Measurements from ENCODE around the gene ZFYVE28. TPM values are rescaled to one million over a fixed set of nuclear protein-coding genes. Genes with fewer than 3 reads are reported as not detected.
A peak's percentile ranks its signal among the peaks of the same experiment; 100 is the strongest.

ZFYVE28 gene
- total and polyA plus RNA-seq, 7 donors: 1.7 to 7.7 (median 3.4) TPM

DNA sequence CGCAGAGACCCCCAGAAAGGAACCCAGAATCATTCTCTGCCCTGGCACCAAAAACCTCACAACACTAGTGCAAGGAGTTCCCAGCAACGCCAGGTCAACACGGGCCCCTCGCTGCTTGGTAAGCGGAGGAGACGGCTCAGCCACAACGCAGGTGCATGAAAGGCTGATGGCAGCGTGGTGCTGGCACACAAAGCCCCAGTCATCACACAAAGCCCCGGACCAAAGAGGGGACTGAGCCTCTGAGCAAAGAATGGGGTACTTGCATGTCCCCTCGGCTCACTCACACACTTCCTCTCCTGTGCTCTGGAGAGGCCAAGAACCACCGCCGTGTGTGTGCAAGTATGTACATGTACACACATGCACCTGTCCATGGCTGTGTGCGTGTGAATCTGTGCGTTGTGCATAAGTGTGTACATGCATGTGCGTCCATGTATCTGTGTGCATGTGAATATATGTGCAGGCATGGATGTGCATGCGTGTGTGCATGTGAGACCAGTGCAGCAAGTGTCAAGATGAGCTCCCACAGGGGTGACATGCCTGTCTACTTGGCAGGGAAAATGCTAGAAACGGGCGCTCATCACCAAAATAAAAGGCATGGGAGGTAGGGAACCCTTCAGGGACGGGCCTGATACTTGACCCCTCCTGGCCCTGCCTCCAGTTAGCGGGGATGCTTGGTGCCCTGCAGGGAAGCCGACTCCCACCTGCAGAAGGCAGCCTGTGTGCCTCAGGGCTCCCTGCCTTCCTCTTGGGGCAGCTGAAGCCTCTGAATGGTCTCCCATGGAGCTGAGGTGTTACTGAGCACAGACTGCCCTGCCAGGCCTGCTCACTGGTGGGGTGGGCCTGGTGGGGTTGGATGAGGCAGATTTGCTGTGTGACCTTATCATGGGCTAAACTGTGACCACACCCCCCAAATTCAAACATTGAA, 60.4 kb downstream of the ZFYVE28 start:
- Histone ChIP-seq H3K4me3 (no peak overlapping the region), H3K27me3 (ENCODE audit: insufficient read depth in 3 of 3, low read length in 2 of 3) (no peaks in the 10 kb centered on the region), H3K4me1 (peaks cover 8% of the 10 kb centered on the region), H3K27ac (no peak overlapping the region), H3K36me3 (ENCODE audit: insufficient read depth in 1 of 2, low read depth in 1 of 2) (no peaks in the 10 kb centered on the region), H3K9me3 (no peaks in the 10 kb centered on the region)
- WGBS, 3 donors: 86 to 88% (median 87%) methylated on average over 21 of the region's 21 CpGs
- no peak for DNase-seq
- ATAC-seq: no peak
- TF ChIP-seq, protein P1, sequence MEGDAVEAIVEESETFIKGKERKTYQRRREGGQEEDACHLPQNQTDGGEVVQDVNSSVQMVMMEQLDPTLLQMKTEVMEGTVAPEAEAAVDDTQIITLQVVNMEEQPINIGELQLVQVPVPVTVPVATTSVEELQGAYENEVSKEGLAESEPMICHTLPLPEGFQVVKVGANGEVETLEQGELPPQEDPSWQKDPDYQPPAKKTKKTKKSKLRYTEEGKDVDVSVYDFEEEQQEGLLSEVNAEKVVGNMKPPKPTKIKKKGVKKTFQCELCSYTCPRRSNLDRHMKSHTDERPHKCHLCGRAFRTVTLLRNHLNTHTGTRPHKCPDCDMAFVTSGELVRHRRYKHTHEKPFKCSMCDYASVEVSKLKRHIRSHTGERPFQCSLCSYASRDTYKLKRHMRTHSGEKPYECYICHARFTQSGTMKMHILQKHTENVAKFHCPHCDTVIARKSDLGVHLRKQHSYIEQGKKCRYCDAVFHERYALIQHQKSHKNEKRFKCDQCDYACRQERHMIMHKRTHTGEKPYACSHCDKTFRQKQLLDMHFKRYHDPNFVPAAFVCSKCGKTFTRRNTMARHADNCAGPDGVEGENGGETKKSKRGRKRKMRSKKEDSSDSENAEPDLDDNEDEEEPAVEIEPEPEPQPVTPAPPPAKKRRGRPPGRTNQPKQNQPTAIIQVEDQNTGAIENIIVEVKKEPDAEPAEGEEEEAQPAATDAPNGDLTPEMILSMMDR (IDR thresholded peaks at IDR 0.05): no peak
- intact Hi-C loops (cut with DNase I): no loop called here

DNA sequence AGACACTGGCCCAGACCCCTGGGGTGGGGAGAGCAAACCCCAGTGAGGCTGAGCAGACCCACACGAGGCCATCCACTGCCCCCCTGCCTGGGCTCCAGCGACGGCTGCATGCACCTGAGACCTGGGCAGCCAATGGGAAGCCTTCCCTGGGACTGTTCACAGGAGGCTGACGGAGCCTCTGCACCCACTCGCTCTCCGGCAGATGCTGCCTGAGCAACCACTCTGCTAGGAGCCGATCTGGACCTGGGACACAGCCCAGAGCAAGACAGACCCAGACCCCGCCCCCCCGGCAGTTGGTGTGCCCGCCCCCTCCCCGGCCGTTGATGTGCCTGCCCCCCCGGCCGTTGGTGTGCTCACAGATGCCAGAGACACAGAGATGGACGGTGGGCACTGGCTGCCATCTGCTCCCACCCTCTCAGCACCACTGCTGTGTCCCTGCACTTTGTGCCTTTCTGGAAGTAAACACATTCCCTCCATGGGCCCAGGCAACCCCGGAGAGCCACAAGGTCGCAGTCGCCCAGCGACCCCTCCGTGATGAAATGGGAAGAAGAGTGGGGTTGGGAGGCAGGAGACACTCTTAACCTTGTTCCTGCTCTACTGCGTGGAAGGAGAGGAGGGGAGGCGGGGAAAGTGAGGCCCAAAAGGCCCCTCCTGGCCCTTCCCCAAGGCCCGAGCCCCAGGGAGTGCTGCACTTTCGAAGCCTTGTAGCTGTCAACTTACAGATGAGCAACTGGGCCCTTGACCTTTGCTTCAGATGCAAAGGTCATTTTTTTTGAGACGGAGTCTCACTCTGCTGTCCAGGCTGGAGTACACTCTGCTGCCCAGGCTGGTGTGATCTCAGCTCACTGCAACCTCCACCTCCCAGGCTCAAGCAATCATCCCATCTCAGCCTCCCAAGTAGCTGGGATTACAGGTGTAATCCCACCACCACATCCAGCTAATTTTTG, 62.0 kb downstream of the ZFYVE28 start:
- WGBS, 3 donors: 61 to 73% (median 71%) methylated on average over 21 to 25 of the region's 25 CpGs
- no peak overlapping the region for H3K27ac ChIP-seq
- no peaks in the 10 kb centered on the region for H3K36me3 ChIP-seq (ENCODE audit: insufficient read depth in 1 of 2, low read depth in 1 of 2)
- no peaks in the 10 kb centered on the region for H3K9me3 ChIP-seq
- H3K4me3 ChIP-seq: no peak overlapping the region
- intact Hi-C loops (cut with DNase I): no loop called here
- ATAC-seq (no peak), DNase-seq (no peak)
- TF ChIP-seq, protein P1 (IDR thresholded peaks at IDR 0.05): no peak
- peaks cover 5% of the 10 kb centered on the region for H3K4me1 ChIP-seq
- H3K27me3 ChIP-seq (ENCODE audit: insufficient read depth in 3 of 3, low read length in 2 of 3): no peaks in the 10 kb centered on the region

DNA sequence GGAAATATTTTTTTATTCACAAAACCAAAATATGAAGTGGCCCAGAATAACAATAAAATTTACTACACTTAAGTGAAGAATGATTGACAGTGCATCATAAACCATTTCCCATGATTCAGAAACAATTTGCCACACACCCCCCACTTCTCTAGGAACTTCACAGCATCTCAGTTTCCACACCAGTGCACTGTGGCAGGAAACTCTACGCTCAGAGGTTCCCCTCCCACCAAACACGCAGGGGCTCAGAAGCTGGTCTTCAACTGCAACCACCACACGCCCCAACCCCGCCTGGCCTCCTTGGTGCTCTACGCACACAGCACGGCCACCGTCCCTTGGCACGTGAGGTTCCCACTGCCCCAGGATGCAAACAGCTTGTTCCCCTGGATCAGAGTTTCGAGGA, 63.7 kb downstream of the ZFYVE28 start:
- no peaks in the 10 kb centered on the region for H3K27me3 ChIP-seq (ENCODE audit: insufficient read depth in 3 of 3, low read length in 2 of 3)
- WGBS, 3 donors: 89 to 91% (median 90%) methylated on average over 9 of the region's 9 CpGs
- peaks cover 5% of the 10 kb centered on the region for H3K4me1 ChIP-seq
- DNase-seq: no peak
- H3K27ac ChIP-seq: no peak overlapping the region
- H3K9me3 ChIP-seq: no peaks in the 10 kb centered on the region
- no peaks in the 10 kb centered on the region for H3K36me3 ChIP-seq (ENCODE audit: insufficient read depth in 1 of 2, low read depth in 1 of 2)
- H3K4me3 ChIP-seq: no peak overlapping the region
- no peak for ATAC-seq
- intact Hi-C loops (cut with DNase I): no loop called here
- TF ChIP-seq, protein P1 (IDR thresholded peaks at IDR 0.05): no peak

DNA sequence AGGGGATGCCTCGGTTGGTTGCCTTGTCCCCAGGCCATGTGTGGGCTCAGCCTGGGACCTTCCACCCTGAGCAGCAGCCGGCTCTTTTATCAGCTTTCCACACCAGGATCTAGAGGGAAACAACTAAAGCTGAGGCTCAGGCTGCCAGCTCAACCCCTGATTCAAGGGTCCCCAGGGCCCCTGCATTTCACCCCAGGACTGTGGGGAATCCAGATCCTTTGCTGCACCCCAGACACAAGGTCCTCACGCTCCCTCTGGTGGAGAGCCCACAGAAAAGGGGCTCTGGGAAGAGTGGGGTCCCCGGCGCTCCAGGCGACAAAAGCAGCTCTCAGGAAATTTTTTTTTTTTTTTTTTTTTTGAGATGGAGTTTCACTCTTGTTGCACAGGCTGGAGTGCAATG, 64.3 kb downstream of the ZFYVE28 start:
- intact Hi-C loops (cut with DNase I): no loop called here
- no peaks in the 10 kb centered on the region for H3K36me3 ChIP-seq (ENCODE audit: insufficient read depth in 1 of 2, low read depth in 1 of 2)
- TF ChIP-seq, protein P1 (IDR thresholded peaks at IDR 0.05): no peak
- H3K9me3 ChIP-seq: no peaks in the 10 kb centered on the region
- H3K4me3 ChIP-seq: no peak overlapping the region
- no peaks in the 10 kb centered on the region for H3K27me3 ChIP-seq (ENCODE audit: insufficient read depth in 3 of 3, low read length in 2 of 3)
- DNase-seq (no peak), ATAC-seq (peak in 1 of 4 donors; percentile 5)
- peaks cover 5% of the 10 kb centered on the region for H3K4me1 ChIP-seq
- H3K27ac ChIP-seq: no peak overlapping the region
- WGBS, 3 donors: 77 to 84% (median 81%) methylated on average over 6 of the region's 6 CpGs

All from psoas muscle (tissue), 8 donors.